Measurements from ENCODE around the gene HLA-DPB1.

The HLA-DPB1 gene

DNA sequence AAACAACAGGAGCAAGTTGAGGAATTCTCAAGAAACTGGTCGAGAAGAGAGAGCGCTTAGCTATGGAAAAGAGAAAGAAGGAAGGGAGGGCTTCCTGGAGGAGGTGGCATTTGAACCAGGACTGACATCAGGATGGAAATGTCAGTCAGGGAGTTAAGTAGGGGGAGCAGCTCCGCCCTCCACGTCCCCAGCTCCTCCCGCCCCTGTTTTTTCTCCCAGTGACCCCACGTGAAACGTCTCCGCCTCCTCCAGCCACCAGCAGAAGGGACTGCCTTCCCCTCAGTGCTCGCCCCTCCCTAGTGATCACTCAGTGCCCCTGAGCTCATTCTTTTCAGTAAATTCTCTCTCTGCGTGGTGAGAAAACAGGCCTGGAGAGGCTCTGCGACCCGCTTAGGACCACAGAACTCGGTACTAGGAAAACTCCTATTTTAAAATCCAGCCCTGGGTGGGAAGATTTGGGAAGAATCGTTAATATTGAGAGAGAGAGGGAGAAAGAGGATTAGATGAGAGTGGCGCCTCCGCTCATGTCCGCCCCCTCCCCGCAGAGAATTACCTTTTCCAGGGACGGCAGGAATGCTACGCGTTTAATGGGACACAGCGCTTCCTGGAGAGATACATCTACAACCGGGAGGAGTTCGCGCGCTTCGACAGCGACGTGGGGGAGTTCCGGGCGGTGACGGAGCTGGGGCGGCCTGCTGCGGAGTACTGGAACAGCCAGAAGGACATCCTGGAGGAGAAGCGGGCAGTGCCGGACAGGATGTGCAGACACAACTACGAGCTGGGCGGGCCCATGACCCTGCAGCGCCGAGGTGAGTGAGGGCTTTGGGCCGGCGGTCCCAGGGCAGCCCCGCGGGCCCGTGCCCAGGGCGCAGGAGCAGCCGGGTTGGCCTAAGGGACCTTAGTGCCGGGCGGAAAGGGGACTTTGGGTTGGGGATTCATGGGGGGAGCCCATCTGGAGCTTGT, 4.6 kb downstream of the HLA-DPB1 start:
- peak overlapping the region; percentile 71 for H3K4me2 ChIP-seq (ENCODE audit: low read depth, low read length, poor library complexity, severe bottlenecking)
- peak overlapping the region; percentile 62 for H3K9ac ChIP-seq (ENCODE audit: low read depth, low read length, poor library complexity, severe bottlenecking)
- peak overlapping the region; percentile 74 for H3K4me3 ChIP-seq (ENCODE audit: low read length, poor library complexity, severe bottlenecking)
- H3K79me2 ChIP-seq (ENCODE audit: insufficient read depth, low read length) = no peaks in the 10 kb centered on the region
- TF ChIP-seq EZH2phosphoT487 (IDR thresholded peaks at IDR 0.05; ENCODE audit: borderline replicate concordance) = no peak
- TF ChIP-seq, protein P1, sequence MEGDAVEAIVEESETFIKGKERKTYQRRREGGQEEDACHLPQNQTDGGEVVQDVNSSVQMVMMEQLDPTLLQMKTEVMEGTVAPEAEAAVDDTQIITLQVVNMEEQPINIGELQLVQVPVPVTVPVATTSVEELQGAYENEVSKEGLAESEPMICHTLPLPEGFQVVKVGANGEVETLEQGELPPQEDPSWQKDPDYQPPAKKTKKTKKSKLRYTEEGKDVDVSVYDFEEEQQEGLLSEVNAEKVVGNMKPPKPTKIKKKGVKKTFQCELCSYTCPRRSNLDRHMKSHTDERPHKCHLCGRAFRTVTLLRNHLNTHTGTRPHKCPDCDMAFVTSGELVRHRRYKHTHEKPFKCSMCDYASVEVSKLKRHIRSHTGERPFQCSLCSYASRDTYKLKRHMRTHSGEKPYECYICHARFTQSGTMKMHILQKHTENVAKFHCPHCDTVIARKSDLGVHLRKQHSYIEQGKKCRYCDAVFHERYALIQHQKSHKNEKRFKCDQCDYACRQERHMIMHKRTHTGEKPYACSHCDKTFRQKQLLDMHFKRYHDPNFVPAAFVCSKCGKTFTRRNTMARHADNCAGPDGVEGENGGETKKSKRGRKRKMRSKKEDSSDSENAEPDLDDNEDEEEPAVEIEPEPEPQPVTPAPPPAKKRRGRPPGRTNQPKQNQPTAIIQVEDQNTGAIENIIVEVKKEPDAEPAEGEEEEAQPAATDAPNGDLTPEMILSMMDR (conservative IDR thresholded peaks at IDR 0.05; ENCODE audit: low read length) = no peak
- H3F3A ChIP-seq (ENCODE audit: low read depth) = no peaks in the 10 kb centered on the region
- H3K36me3 ChIP-seq (ENCODE audit: insufficient read depth, low read length) = no peaks in the 10 kb centered on the region
- no peaks in the 10 kb centered on the region for H3K9me2 ChIP-seq (replicated peaks; ENCODE audit: low read depth, low read length)
- no peaks in the 10 kb centered on the region for H3K9me3 ChIP-seq (ENCODE audit: insufficient read depth, low read depth, low read length)
- H2AFZ ChIP-seq (ENCODE audit: low read length) = peak overlapping the region; percentile 67
- H4K20me1 ChIP-seq (ENCODE audit: insufficient read depth, low read length, poor library complexity, severe bottlenecking) = no peaks in the 10 kb centered on the region
- peaks cover 3% of the 10 kb centered on the region for H3K4me1 ChIP-seq (ENCODE audit: insufficient read depth, low read length, poor library complexity, severe bottlenecking)
- H3K27me3 ChIP-seq (ENCODE audit: insufficient read depth, low read length, poor library complexity, severe bottlenecking) = no peaks in the 10 kb centered on the region

DNA sequence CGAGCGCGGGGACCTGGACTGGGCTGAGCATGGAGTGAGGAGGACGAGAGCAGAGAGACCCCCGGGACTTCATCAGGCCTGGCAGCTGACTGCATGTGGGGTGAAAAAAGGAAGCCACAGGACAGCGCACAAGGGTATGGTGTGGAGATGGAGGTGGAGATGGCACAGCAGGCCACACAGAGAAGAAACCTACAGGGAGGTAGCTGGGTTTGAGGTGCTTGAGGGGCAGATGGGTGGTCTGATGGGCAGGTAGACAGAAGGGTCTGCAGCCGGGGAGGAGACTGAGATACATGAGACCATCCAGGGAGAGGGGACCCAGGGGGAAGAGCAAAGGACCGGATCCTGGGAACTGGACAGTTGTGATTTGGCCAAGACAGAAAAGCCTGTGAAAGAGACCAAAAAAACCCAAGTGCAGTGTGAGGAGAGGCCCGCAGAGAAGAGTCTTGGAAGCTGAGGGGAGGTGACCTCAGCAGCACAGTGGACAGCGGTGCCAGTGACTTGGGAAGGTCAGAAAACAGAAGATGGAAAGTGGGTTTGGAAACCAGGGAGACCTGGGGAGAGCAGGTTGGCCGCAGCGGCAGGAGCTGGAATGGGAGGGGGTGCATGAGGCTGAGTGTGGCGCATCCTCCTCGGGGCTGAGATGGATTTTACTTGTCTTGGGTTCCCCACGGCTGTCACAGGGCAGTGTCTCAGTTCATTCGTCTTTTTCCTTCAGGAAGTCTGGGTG, 5.5 kb downstream of the HLA-DPB1 start:
- H3F3A ChIP-seq (ENCODE audit: low read depth) = no peaks in the 10 kb centered on the region
- no peaks in the 10 kb centered on the region for H3K36me3 ChIP-seq (ENCODE audit: insufficient read depth, low read length)
- no peaks in the 10 kb centered on the region for H3K4me1 ChIP-seq (ENCODE audit: insufficient read depth, low read length, poor library complexity, severe bottlenecking)
- peak overlapping the region; percentile 62 for H3K9ac ChIP-seq (ENCODE audit: low read depth, low read length, poor library complexity, severe bottlenecking)
- no peaks in the 10 kb centered on the region for H4K20me1 ChIP-seq (ENCODE audit: insufficient read depth, low read length, poor library complexity, severe bottlenecking)
- no peaks in the 10 kb centered on the region for H3K79me2 ChIP-seq (ENCODE audit: insufficient read depth, low read length)
- TF ChIP-seq, protein P1 (conservative IDR thresholded peaks at IDR 0.05; ENCODE audit: low read length) = no peak
- TF ChIP-seq EZH2phosphoT487 (IDR thresholded peaks at IDR 0.05; ENCODE audit: borderline replicate concordance) = no peak
- H3K4me2 ChIP-seq (ENCODE audit: low read depth, low read length, poor library complexity, severe bottlenecking) = peak overlapping the region; percentile 71
- no peaks in the 10 kb centered on the region for H3K27me3 ChIP-seq (ENCODE audit: insufficient read depth, low read length, poor library complexity, severe bottlenecking)
- peak overlapping the region; percentile 74 for H3K4me3 ChIP-seq (ENCODE audit: low read length, poor library complexity, severe bottlenecking)
- no peaks in the 10 kb centered on the region for H3K9me2 ChIP-seq (replicated peaks; ENCODE audit: low read depth, low read length)
- no peaks in the 10 kb centered on the region for H3K9me3 ChIP-seq (ENCODE audit: insufficient read depth, low read depth, low read length)
- H2AFZ ChIP-seq (ENCODE audit: low read length) = no peak overlapping the region

DNA sequence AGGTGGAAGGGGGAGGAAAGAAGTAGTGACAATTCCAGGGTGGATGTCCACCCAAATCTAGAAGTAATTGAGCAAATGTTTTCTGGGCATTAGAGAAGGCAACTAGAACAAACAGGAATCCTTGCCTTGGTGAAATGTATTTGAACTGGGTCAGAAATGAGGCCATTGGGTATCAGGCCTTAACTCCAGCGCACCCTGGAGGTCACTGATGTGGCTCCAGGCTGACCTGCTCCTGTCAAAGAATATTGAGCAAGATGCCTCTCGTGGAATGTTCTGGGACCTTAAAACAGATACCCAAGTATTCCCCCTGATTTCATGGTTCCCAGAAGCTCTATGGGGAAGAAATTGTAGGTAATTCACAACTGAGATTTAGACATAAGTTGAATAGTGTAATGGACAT, 6.9 kb downstream of the HLA-DPB1 start:
- Histone ChIP-seq H3F3A (ENCODE audit: low read depth) (no peaks in the 10 kb centered on the region), H3K9me2 (replicated peaks; ENCODE audit: low read depth, low read length) (no peaks in the 10 kb centered on the region), H3K9ac (ENCODE audit: low read depth, low read length, poor library complexity, severe bottlenecking) (no peak overlapping the region), H2AFZ (ENCODE audit: low read length) (no peak overlapping the region), H3K79me2 (ENCODE audit: insufficient read depth, low read length) (no peaks in the 10 kb centered on the region), H3K27me3 (ENCODE audit: insufficient read depth, low read length, poor library complexity, severe bottlenecking) (peaks cover 5% of the 10 kb centered on the region), H3K4me3 (ENCODE audit: low read length, poor library complexity, severe bottlenecking) (no peak overlapping the region), H3K36me3 (ENCODE audit: insufficient read depth, low read length) (no peaks in the 10 kb centered on the region), H3K4me2 (ENCODE audit: low read depth, low read length, poor library complexity, severe bottlenecking) (no peak overlapping the region), H4K20me1 (ENCODE audit: insufficient read depth, low read length, poor library complexity, severe bottlenecking) (no peaks in the 10 kb centered on the region), H3K9me3 (ENCODE audit: insufficient read depth, low read depth, low read length) (no peaks in the 10 kb centered on the region), H3K4me1 (ENCODE audit: insufficient read depth, low read length, poor library complexity, severe bottlenecking) (no peaks in the 10 kb centered on the region)
- TF ChIP-seq EZH2phosphoT487 (IDR thresholded peaks at IDR 0.05; ENCODE audit: borderline replicate concordance) = no peak
- TF ChIP-seq, protein P1 (conservative IDR thresholded peaks at IDR 0.05; ENCODE audit: low read length) = peak; percentile 75
